KOPT-K1 (cell line): Measurements from ENCODE around the gene PLCB1.

Experiments
- H3K27ac ChIP-seq: fragments of 200-600 bp; sonication (generic); 2 replicates; pipeline ENCODE4 v1.5.1; 2016; ENCODE audit warnings: antibody characterized with exemption, mild to moderate bottlenecking, low read depth, low read length; ENCODE audit not compliant: poor library complexity, severe bottlenecking
- H3K36me3 ChIP-seq: fragments of 200-600 bp; sonication (generic); 2 replicates; pipeline ENCODE4 v1.5.1; 2017; ENCODE audit warnings: antibody characterized with exemption, mild to moderate bottlenecking, low read length, moderate library complexity; ENCODE audit not compliant: insufficient read depth
- H3K9me3 ChIP-seq: fragments of 200-600 bp; sonication (generic); 2 replicates; pipeline ENCODE4 v1.5.1; 2017; ENCODE audit warnings: antibody characterized with exemption, low read length, mild to moderate bottlenecking; ENCODE audit not compliant: insufficient read depth, poor library complexity, severe bottlenecking

PLCB1 gene

GRCh38 chr20:8227293-8227692 is 95.2 kb downstream of the PLCB1 start:
- Histone ChIP-seq H3K36me3 (no peaks in the 10 kb centered on the region), H3K27ac (no peak overlapping the region), H3K9me3 (no peaks in the 10 kb centered on the region)

- Histone ChIP-seq H3K27ac (no peak overlapping the region), H3K9me3 (no peaks in the 10 kb centered on the region), H3K36me3 (no peaks in the 10 kb centered on the region)
Observed at GRCh38 chr20:8228315-8228714, 96.2 kb downstream of the PLCB1 start.

GRCh38 chr20:8229090-8229489 is 97.0 kb downstream of the PLCB1 start:
- H3K27ac ChIP-seq = no peak overlapping the region

GRCh38 chr20:8231038-8231437 is 99.0 kb downstream of the PLCB1 start:
- no peaks in the 10 kb centered on the region for H3K9me3 ChIP-seq
- no peak overlapping the region for H3K27ac ChIP-seq
- H3K36me3 ChIP-seq = no peaks in the 10 kb centered on the region

More at GRCh38 chr20:8229090-8229489, 97.0 kb downstream of the PLCB1 start:
- no peaks in the 10 kb centered on the region for H3K9me3 ChIP-seq
- no peaks in the 10 kb centered on the region for H3K36me3 ChIP-seq

GRCh38 chr20:8232332-8232731 is 100.3 kb downstream of the PLCB1 start:
- no peak overlapping the region for H3K27ac ChIP-seq
- H3K36me3 ChIP-seq = no peaks in the 10 kb centered on the region
- no peaks in the 10 kb centered on the region for H3K9me3 ChIP-seq

- Histone ChIP-seq H3K27ac (no peak overlapping the region), H3K36me3 (no peaks in the 10 kb centered on the region), H3K9me3 (no peaks in the 10 kb centered on the region)
Observed at GRCh38 chr20:8234580-8234979, 102.5 kb downstream of the PLCB1 start.

DNA sequence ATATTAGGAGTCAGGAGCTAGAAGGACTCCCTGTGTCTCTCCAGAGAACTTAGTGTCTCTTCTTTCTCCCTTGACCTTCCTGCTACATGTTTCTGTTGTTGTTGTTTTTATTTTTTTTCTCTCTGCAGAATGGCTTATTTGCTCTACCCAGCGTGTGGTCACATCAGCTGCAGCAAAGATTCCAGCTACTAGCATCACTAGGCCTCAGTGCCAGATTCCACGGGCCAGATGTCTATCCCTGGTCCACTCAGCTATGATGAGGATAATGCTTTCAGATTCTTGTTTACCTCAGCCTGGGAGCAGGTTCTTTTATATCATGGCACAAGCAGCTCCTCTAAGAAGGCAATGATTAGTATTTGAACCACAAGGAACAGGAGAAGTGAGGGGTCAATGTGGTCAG is 110.0 kb downstream of the PLCB1 start:
- H3K36me3 ChIP-seq = no peaks in the 10 kb centered on the region
- no peak overlapping the region for H3K27ac ChIP-seq
- no peaks in the 10 kb centered on the region for H3K9me3 ChIP-seq

GRCh38 chr20:8242827-8243724 is 111.0 kb downstream of the PLCB1 start:
- Histone ChIP-seq H3K9me3 (no peaks in the 10 kb centered on the region), H3K27ac (no peak overlapping the region), H3K36me3 (no peaks in the 10 kb centered on the region)

GRCh38 chr20:8244637-8245036 is 112.6 kb downstream of the PLCB1 start:
- Histone ChIP-seq H3K36me3 (no peaks in the 10 kb centered on the region), H3K27ac (no peak overlapping the region), H3K9me3 (no peaks in the 10 kb centered on the region)

DNA sequence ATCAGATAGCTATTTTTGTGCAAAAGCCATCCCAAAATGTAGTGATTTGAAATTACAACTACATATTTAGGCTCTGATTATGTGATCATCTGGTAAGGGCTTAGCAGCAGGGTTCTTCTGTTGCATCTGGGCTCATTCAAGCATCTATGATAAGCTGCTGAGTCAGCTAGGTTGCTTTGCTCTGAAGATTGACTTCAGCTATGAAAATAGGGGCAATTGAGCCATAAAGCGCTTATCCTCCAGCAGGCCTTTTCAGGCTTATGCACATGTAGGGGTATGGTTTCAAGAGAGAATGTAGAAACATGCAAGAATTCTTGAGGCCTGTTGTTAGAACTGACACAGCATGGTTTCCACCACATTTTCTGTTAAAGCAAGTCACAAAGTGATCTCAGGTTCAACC is 114.1 kb downstream of the PLCB1 start:
- H3K36me3 ChIP-seq = no peaks in the 10 kb centered on the region

GRCh38 chr20:8246716-8247115 is 114.7 kb downstream of the PLCB1 start:
- H3K9me3 ChIP-seq = no peaks in the 10 kb centered on the region
- no peak overlapping the region for H3K27ac ChIP-seq
- H3K36me3 ChIP-seq = no peaks in the 10 kb centered on the region

More for the DNA sequence above, 114.1 kb downstream of the PLCB1 start:
- H3K9me3 ChIP-seq = no peaks in the 10 kb centered on the region
- no peak overlapping the region for H3K27ac ChIP-seq

- H3K36me3 ChIP-seq = no peaks in the 10 kb centered on the region
- H3K9me3 ChIP-seq = no peaks in the 10 kb centered on the region
- no peak overlapping the region for H3K27ac ChIP-seq
Observed at GRCh38 chr20:8248051-8248450, 116.0 kb downstream of the PLCB1 start.

DNA sequence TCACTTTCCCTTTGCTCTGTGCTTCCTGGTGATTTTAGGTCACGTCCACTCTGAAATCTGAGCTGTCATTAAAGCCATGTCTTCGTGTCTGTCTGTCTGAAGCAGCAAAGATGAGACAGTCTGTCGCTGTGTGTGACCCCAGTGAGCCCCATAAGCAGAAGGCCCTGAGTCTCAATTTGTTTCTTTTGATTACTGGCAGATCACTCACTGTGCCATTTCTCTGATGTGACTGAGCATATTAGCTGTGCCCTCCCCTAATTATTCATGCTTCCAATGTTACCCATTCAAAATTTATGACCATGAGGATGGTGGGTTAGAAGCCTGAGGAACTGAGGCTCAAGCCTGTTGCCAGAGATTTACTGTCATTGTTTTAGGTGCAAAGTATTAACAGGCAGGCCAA is 117.6 kb downstream of the PLCB1 start:
- no peaks in the 10 kb centered on the region for H3K9me3 ChIP-seq
- H3K36me3 ChIP-seq = no peaks in the 10 kb centered on the region
- H3K27ac ChIP-seq = no peak overlapping the region

GRCh38 chr20:8250539-8251200 is 118.6 kb downstream of the PLCB1 start:
- no peak overlapping the region for H3K27ac ChIP-seq
- no peaks in the 10 kb centered on the region for H3K9me3 ChIP-seq
- H3K36me3 ChIP-seq = no peaks in the 10 kb centered on the region

DNA sequence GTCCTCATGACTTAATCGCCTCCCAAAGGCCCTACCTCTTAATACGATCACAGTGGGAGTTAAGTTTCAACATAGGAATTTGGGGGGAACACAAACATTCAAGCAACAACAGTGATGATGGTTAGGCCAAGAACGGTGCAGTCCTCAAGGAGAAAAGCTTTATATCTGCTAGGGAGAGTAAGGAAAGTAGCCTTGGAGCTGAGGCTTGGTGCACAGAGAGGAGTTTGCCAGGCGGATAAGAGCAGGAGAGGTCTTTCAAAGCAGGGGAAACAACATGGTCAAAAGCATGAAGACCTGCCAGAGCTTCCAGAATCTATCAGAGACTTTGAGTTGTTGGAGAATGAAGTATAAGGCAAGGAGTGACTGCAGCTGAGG is 119.1 kb downstream of the PLCB1 start:
- Histone ChIP-seq H3K9me3 (no peaks in the 10 kb centered on the region), H3K27ac (no peak overlapping the region), H3K36me3 (no peaks in the 10 kb centered on the region)
